ENCODE data around the gene C1orf232. TPM values are rescaled to one million over a fixed set of nuclear protein-coding genes. Genes with fewer than 3 reads are reported as not detected.

The C1orf232 gene
- total RNA-seq, 4 donors from 2014 or later, result not detected

DNA sequence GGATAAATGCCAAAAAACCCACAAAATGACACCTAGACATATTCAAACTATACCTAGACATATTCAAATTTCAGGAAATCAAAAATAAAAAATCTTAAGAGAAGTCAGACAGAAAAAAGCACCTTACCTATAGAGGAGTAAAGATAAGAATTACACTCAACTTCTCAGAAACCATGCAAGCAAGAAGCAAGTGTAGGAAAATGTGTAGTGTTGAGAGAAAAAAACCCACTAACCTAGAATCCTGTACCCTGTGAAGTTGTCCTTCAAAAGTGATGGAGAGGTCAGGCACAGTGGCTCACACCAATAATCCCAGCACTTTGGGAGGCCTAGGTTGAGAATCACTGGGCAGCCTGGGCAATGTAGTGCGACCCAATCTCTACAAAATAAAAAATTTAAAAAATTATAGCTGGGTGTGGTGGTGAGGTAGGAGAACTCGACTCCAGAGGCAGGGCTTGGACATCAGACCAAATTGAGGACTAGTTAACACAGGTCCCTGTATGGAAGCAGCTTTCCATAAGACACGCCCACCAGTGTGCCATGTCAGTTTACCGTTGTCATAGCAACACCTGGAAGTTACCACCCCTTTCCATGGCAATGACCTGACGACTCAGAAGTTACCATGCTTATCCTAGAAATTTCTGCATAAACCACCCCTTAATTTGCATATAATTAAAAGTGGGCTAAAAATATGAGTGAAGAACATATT lies 36.5 kb downstream of the C1orf232 start:
- Histone ChIP-seq H3K36me3 (no peaks in the 10 kb centered on the region), H3K27me3 (no peaks in the 10 kb centered on the region), H3K4me3 (no peak overlapping the region), H3K4me1 (peaks cover 10% of the 10 kb centered on the region), H3K27ac (no peak overlapping the region), H3K9me3 (no peaks in the 10 kb centered on the region)
- TF ChIP-seq EP300 (IDR thresholded peaks at IDR 0.05), result no peak
- no peak for TF ChIP-seq POLR2AphosphoS5 (IDR thresholded peaks at IDR 0.05)
- TF ChIP-seq, protein P1, sequence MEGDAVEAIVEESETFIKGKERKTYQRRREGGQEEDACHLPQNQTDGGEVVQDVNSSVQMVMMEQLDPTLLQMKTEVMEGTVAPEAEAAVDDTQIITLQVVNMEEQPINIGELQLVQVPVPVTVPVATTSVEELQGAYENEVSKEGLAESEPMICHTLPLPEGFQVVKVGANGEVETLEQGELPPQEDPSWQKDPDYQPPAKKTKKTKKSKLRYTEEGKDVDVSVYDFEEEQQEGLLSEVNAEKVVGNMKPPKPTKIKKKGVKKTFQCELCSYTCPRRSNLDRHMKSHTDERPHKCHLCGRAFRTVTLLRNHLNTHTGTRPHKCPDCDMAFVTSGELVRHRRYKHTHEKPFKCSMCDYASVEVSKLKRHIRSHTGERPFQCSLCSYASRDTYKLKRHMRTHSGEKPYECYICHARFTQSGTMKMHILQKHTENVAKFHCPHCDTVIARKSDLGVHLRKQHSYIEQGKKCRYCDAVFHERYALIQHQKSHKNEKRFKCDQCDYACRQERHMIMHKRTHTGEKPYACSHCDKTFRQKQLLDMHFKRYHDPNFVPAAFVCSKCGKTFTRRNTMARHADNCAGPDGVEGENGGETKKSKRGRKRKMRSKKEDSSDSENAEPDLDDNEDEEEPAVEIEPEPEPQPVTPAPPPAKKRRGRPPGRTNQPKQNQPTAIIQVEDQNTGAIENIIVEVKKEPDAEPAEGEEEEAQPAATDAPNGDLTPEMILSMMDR (IDR thresholded peaks at IDR 0.05), result no peak
- no peak for DNase-seq (ENCODE audit: low spot score in 2 of 2)
- 64% methylated on average over 5 of the region's 5 CpGs for WGBS

DNA sequence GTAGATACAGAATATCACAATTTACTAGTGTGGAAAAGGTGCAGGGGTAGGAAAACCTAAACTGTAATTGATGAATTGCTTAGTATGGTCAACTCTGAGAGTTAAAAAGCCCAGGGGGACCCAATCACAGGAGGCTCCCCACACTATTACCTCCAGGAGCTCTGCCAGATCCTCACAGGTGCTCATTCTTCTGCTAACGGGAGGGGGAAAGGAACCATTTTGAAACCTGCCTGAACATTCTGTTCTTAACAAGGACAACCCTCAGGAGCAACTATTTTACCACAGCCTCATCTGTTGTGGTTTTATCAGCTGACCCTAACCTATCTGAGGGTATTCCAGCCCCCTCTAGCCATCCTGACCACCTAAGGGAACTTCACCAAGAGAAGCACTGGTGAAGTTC lies 38.1 kb downstream of the C1orf232 start:
- Histone ChIP-seq H3K9me3 (no peaks in the 10 kb centered on the region), H3K4me1 (peaks cover 25% of the 10 kb centered on the region), H3K36me3 (no peaks in the 10 kb centered on the region), H3K27ac (no peak overlapping the region), H3K27me3 (no peaks in the 10 kb centered on the region), H3K4me3 (no peak overlapping the region)
- DNase-seq (ENCODE audit: low spot score in 2 of 2), result no peak
- TF ChIP-seq, protein P1 (IDR thresholded peaks at IDR 0.05), result no peak
- TF ChIP-seq EP300 (IDR thresholded peaks at IDR 0.05) (no peak), POLR2AphosphoS5 (IDR thresholded peaks at IDR 0.05) (no peak), POLR2A (IDR thresholded peaks at IDR 0.05) (no peak)
- 89% methylated on average over 1 of the region's 1 CpG for whole genome bisulfite sequencing

DNA sequence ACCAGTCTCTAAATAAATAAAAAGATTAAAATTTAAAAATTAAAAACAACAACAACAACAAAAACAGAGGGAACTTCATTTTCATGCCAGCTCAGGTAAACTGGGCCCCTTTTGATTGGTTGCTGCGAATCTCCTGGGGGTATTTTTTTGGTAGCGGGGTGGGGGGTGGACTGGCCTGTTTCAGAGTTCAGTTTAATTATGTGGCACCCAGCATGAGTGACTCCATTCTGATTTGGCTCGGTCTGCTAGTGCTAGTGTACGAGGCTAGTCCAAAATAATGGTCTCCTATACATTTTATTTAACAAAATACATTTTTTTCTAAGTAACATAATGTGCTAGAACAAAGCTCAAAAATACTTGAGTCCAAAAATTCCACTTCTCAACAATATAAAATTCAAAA lies 39.0 kb downstream of the C1orf232 start:
- DNase-seq (ENCODE audit: low spot score in 2 of 2), result no peak
- Histone ChIP-seq H3K4me3 (no peak overlapping the region), H3K9me3 (no peaks in the 10 kb centered on the region), H3K36me3 (no peaks in the 10 kb centered on the region), H3K27me3 (no peaks in the 10 kb centered on the region), H3K4me1 (peaks cover 33% of the 10 kb centered on the region), H3K27ac (no peak overlapping the region)
- TF ChIP-seq POLR2A (IDR thresholded peaks at IDR 0.05) (no peak), EP300 (IDR thresholded peaks at IDR 0.05) (no peak)
- WGBS, result 93% methylated on average over 4 of the region's 4 CpGs

DNA sequence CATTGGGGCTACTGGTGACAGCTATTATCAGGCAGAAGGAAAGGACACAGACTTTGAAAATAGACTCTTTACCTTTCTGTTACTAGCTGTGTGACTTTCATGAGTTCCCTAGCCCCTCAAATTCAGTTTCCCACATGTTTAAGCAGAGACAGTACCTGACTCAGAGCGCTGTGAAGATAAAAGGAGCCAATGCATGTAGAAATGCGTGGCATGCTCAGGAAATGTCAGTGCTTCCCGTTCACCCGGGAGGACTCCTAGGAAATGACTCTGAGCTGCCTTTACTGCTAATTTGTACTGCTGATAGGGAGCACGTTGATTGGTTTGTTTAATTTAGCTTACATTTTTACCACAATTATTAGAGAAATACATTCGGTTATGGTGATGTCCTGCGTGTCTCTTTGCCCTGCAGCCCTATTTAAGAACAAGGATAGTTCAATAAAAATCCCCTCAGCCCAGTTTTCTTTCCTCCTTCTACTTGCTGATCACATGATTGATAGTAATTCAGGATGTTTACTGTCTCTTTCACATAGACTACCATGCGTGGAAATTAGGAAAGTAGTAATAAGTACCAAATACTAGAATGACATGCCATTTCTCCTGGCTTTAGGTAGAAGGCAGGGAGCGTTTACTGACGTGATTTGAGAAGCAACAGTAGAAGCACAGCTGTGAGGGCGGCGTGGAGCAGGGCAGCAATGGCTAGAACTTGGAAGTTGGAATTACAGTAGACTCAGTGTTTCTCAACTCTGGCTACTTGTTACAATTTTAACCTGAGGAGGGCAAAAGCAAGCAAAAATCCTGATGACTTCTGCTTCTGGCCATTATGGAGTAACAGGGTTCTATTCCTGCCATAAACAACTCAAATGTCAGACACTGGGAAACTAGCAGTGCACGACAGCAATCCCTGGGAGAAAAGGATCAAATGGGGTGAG lies 41.3 kb downstream of the C1orf232 start:
- Histone ChIP-seq H3K27me3 (no peaks in the 10 kb centered on the region), H3K27ac (peak overlapping the region; percentile 76), H3K9me3 (no peaks in the 10 kb centered on the region), H3K4me3 (no peak overlapping the region), H3K4me1 (peaks cover 56% of the 10 kb centered on the region), H3K36me3 (no peaks in the 10 kb centered on the region)
- no peak for TF ChIP-seq POLR2A (IDR thresholded peaks at IDR 0.05)
- no peak for TF ChIP-seq EP300 (IDR thresholded peaks at IDR 0.05)
- 34% methylated on average over 13 of the region's 13 CpGs for WGBS
- no peak for DNase-seq (ENCODE audit: low spot score in 2 of 2)

DNA sequence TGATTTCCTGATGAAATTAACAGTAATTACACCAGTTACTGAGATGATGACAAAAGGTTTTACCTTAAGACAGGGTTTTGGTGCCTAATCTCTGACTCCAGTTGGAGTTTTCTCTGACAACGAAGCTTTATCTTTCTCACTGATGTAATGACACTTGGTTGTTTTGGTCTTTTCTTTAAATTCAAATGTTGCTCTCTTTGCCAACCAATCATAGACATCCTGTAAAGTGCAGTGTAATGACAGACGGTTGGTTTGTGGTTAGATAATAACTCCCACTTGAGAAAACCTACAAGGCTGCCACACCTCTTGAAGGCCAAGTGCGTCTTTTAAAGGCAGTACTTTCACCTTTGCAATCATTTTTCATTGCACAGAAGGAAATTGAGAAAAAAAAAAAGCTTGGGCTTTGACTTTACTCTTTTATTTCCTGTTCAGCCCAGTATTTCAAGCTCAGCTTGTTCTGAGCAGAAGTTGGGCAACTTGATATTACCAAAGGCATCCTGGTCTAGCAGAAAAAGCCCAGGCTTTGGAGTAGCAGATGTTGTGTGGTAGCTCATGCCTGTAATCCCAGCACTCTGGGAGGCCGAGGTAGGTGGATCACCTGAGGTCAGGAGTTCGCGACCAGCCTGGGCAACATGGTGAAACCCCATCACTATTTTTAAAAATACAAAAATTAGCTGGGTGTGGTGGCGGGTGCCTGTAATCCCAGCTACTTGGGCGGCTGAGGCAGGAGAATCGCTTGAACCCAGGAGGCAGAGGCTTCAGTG lies 42.3 kb downstream of the C1orf232 start:
- Histone ChIP-seq H3K4me1 (peaks cover 61% of the 10 kb centered on the region), H3K27ac (peak overlapping the region; percentile 76), H3K27me3 (no peaks in the 10 kb centered on the region), H3K36me3 (no peaks in the 10 kb centered on the region), H3K4me3 (peak overlapping the region; percentile 12), H3K9me3 (no peaks in the 10 kb centered on the region)
- TF ChIP-seq, protein P1 (IDR thresholded peaks at IDR 0.05), result no peak
- TF ChIP-seq POLR2AphosphoS5 (IDR thresholded peaks at IDR 0.05), result peak in 1 of 3 donors; percentile 48
- DNase-seq (ENCODE audit: low spot score in 2 of 2), result no peak
- WGBS, result 44% methylated on average over 9 of the region's 9 CpGs
